NT2/D1 (cell line): ENCODE results near the gene COMT.

Experiments used
- SUZ12 ChIP-seq: IDR thresholded peaks from 2 replicates; pipeline ENCODE4 v1.6.1; 2011; ENCODE audit not compliant: insufficient read length, insufficient read depth; ENCODE audit errors: extremely low read depth
- YY1 ChIP-seq: IDR thresholded peaks from 2 replicates; pipeline ENCODE4 v1.6.1; 2011; ENCODE audit not compliant: insufficient read length, insufficient read depth
- ZNF274 ChIP-seq: IDR thresholded peaks from 2 replicates; pipeline ENCODE4 v1.6.1; 2011; ENCODE audit warnings: mild to moderate bottlenecking, low read depth, low read length

DNA sequence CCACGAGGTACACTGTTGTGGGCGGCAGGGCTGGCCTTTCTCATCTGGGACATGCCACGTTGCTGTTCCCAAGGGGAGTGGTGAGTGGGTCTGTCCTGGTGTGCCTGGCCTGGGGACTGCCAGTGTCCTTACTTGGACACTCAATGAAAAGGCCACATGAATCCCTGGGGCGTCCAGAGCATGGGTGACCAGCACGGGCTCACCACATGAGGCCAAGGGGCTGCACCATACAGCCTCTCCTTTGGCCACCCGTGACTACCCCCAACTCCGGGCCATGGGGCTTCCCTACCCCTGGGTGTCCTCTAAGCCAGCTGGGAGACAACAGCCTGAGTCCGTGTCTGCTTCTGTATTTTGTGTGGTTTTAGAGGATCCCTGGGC lies 20.3 kb downstream of the COMT start:
- TF ChIP-seq ZNF274 (no peak), YY1 (no peak), SUZ12 (no peak)
